Kidney (tissue), 14 donors: Measurements from ENCODE around the gene PCSK1. TPM values are rescaled to one million over a fixed set of nuclear protein-coding genes. Genes with fewer than 3 reads are reported as not detected.

ENCODE experiments used
- DNase-seq, 5 donors: peaks; one replicate each; pipeline ENCODE4 v3.0.0-alpha.2; 2013 to 2020
- FAIRE-seq: peaks from 2 replicates; lab custom pipeline; 2012; peaks lifted over from hg19 to GRCh38; lab: Jason Lieb, UNC
- H3K27ac ChIP-seq, 2 donors: one replicate each; pipeline ENCODE4 v1.7.0; 2013; ENCODE audit warnings: low read depth in 2 of 2, low read length in 2 of 2, inconsistent platforms in 1 of 2
- H3K27me3 ChIP-seq: one replicate; pipeline ENCODE4 v1.7.1; 2013; ENCODE audit warnings: low read length, inconsistent platforms; ENCODE audit not compliant: control insufficient read depth, insufficient read depth
- H3K36me3 ChIP-seq, 3 donors: one replicate each; pipeline versions ENCODE4 v1.7.0 to v1.7.1; 2013; ENCODE audit warnings: low read length in 3 of 3, control low read depth in 1 of 3, inconsistent platforms in 1 of 3; ENCODE audit not compliant: insufficient read depth in 3 of 3, control insufficient read depth in 2 of 3
- H3K4me1 ChIP-seq, 3 donors: one replicate each; pipeline versions ENCODE4 v1.7.0 to v1.7.1; 2013; ENCODE audit warnings: low read length in 3 of 3, inconsistent platforms in 1 of 3, low read depth in 1 of 3; ENCODE audit not compliant: control insufficient read depth in 2 of 3, insufficient read depth in 2 of 3
- H3K4me3 ChIP-seq, 3 donors: one replicate each; pipeline versions ENCODE4 v1.7.0 to v1.8.1; 2013; ENCODE audit warnings: low read length in 3 of 3, control low read depth in 1 of 3, inconsistent platforms in 1 of 3
- H3K9ac ChIP-seq, 3 donors: one replicate each; pipeline versions ENCODE4 v1.7.0 to v1.7.1; 2013; ENCODE audit warnings: low read length in 3 of 3, control low read depth in 1 of 3, inconsistent platforms in 1 of 3
- H3K9me3 ChIP-seq, 3 donors: one replicate each; pipeline versions ENCODE4 v1.7.0 to v1.7.1; 2013; ENCODE audit warnings: low read length in 3 of 3, control low read depth in 1 of 3, inconsistent platforms in 1 of 3; ENCODE audit not compliant: control insufficient read depth in 2 of 3, insufficient read depth in 1 of 3
- intact Hi-C: fragments of 100-400 bp; cut with DNase I; formaldehyde crosslinking; loops from one replicate; pipeline ENCODE4 v1.11.1; 2022
- polyA plus RNA-seq: library from polyadenylated mRNA; stranded (reverse); fragments of 350-450 nt; fragmentation: Illumina TruSeq; extraction: RNeasy Lipid Tissue Mini Kit (QIAGEN cat#74804); gene quantifications from one replicate; pipeline ENCODE4 v1.2.3, GENCODE V29; 2014; ENCODE audit warnings: low read depth, low replicate concordance; ENCODE audit not compliant: insufficient read depth
- total RNA-seq: library from RNA; stranded (reverse); fragmentation: NEBNext Ultra II Directional; extraction: Animal tissue kit (Norgen Biotek cat#: 25700); gene quantifications from one replicate; pipeline ENCODE4 v1.2.1, GENCODE V29; 2021
- TF ChIP-seq, protein P1 (sequence below): IDR thresholded peaks from 3 replicates; pipeline ENCODE4 v1.5.1; 2012; ENCODE audit warnings: mild to moderate bottlenecking, moderate library complexity, borderline replicate concordance; ENCODE audit not compliant: insufficient read depth; ENCODE audit errors: extremely low read depth
- donor health status: control.
- donor health status: control.
- donor health status: control.
- donor health status: control.
- donor health status: control.
- donor health status: DM: yes; HTN: yes; CAD: no.
- donor health status: Normal renal cell carcinoma (clear cell type).

The PCSK1 gene
- total and polyA plus RNA-seq, 2 donors from 2014 or later = 0.13 to 1.0 TPM

DNA sequence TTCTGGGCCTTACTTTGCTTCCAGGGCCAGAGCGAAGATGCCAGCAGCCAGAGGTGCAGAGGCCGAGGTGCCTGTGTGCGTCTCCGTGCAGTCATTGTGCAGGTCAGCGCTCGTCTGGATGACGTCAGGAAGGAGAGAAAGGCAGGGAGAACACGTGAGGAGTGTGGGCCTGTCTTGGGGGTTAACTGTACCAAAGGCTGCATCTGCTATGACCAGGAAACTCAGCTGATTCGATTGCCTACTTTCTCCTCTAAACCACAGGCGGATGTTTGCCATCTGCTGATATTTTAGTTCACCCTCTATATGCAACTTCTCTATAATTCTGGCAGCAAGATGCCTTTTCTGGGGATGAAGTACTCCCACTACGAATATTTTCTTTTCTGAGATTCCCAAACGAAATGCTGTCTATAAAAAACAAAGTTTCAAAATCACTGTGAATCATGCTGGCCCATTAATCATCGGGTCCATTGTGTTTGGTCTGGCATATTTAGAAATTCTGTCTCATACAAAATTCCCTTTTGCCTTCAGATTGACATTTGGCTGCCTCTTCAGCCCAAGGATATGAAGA lies 24.8 kb downstream of the PCSK1 start:
- FAIRE-seq = no peak
- intact Hi-C loops = no loop called here
- TF ChIP-seq, protein P1, sequence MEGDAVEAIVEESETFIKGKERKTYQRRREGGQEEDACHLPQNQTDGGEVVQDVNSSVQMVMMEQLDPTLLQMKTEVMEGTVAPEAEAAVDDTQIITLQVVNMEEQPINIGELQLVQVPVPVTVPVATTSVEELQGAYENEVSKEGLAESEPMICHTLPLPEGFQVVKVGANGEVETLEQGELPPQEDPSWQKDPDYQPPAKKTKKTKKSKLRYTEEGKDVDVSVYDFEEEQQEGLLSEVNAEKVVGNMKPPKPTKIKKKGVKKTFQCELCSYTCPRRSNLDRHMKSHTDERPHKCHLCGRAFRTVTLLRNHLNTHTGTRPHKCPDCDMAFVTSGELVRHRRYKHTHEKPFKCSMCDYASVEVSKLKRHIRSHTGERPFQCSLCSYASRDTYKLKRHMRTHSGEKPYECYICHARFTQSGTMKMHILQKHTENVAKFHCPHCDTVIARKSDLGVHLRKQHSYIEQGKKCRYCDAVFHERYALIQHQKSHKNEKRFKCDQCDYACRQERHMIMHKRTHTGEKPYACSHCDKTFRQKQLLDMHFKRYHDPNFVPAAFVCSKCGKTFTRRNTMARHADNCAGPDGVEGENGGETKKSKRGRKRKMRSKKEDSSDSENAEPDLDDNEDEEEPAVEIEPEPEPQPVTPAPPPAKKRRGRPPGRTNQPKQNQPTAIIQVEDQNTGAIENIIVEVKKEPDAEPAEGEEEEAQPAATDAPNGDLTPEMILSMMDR = no peak
- no peak overlapping the region for H3K4me3 ChIP-seq
- H3K27ac ChIP-seq = no peak overlapping the region
- H3K27me3 ChIP-seq = no peaks in the 10 kb centered on the region
- no peak for DNase-seq
- no peaks in the 10 kb centered on the region for H3K36me3 ChIP-seq
- H3K4me1 ChIP-seq = no peaks in the 10 kb centered on the region
- H3K9me3 ChIP-seq = no peaks in the 10 kb centered on the region
- no peak overlapping the region for H3K9ac ChIP-seq

DNA sequence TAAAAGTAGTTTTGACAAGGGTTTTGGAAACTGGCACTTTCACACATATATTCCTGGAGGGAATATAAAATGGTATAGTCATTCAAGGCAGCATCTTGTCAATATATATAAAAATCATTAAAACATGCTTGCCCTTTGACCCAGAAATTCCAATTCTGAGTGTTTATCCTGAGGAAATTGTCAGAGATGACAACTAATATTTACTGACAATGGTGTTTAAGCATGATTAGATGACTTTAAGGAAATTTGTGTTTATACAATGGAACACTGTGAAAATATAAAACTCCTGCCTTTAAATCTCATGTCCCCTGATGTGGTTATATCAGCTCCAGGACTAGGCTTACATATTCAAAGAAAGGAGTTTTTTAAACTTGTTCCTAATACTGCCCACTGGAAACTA lies 25.6 kb downstream of the PCSK1 start:
- TF ChIP-seq, protein P1 = no peak
- Histone ChIP-seq H3K27ac (no peak overlapping the region), H3K36me3 (no peaks in the 10 kb centered on the region), H3K27me3 (no peaks in the 10 kb centered on the region), H3K9ac (no peak overlapping the region), H3K4me1 (no peaks in the 10 kb centered on the region), H3K9me3 (no peaks in the 10 kb centered on the region), H3K4me3 (no peak overlapping the region)
- DNase-seq (no peak), FAIRE-seq (no peak)
- intact Hi-C loops = no loop called here

DNA sequence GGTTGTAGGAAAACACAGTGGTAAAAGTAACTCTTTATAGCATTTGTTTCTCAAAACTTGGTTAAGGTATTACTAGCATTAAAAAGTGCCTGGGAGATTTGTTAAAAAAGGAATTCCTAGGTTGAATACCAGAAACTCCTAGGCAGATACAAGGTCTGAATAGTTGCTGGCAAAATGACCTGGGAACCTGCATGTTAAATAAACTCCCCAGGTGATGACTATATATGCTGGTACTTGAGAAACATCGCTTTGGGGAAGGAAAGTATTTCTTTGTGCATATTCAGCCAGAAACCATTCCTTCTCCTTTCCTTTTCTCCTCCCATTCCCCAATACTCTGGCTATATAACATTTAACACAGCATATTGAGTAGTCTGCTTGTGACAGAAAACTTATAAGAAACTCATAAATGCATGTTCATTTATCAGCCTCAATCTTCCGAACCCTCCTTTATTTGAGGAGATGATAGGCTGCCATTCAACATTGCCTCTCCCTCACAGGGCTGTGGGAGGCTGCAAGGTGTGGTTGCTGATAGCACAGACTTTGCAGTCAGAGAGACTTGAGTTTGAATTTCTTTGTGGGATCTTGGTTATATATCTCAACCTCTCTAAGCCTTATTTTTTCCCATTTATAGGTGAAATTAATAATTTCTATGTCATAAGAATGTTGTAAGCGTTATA lies 28.7 kb downstream of the PCSK1 start:
- no peaks in the 10 kb centered on the region for H3K27me3 ChIP-seq
- no peak overlapping the region for H3K9ac ChIP-seq
- DNase-seq = no peak
- H3K36me3 ChIP-seq = no peaks in the 10 kb centered on the region
- no peak for FAIRE-seq
- H3K4me3 ChIP-seq = no peak overlapping the region
- H3K27ac ChIP-seq = no peak overlapping the region
- TF ChIP-seq, protein P1 = no peak
- H3K9me3 ChIP-seq = no peaks in the 10 kb centered on the region
- intact Hi-C loops = no loop called here
- no peaks in the 10 kb centered on the region for H3K4me1 ChIP-seq

- H3K9me3 ChIP-seq = no peaks in the 10 kb centered on the region
- H3K27me3 ChIP-seq = no peaks in the 10 kb centered on the region
These were observed 30.5 kb downstream of the PCSK1 start for GRCh38 chr5:96402500-96402899.

More at GRCh38 chr5:96402500-96402899, 30.5 kb downstream of the PCSK1 start:
- DNase-seq (no peak), FAIRE-seq (no peak)
- TF ChIP-seq, protein P1 = no peak
- Histone ChIP-seq H3K36me3 (no peaks in the 10 kb centered on the region), H3K27ac (no peak overlapping the region), H3K4me1 (no peaks in the 10 kb centered on the region), H3K9ac (no peak overlapping the region), H3K4me3 (no peak overlapping the region)
- intact Hi-C loops = no loop called here
